HepG2 (cell line): ENCODE results near the gene RIPOR3. TPM values are rescaled to one million over a fixed set of nuclear protein-coding genes. Genes with fewer than 3 reads are reported as not detected.

Experiments
- ATAC-seq: fragments of 200-7000 bp; cut with Tn5 transposase; 3 replicates; pipeline ENCODE4 v1.9.1; 2020; ENCODE audit warnings: mild to moderate bottlenecking, moderate library complexity
- BruUV-seq: library from RNA; stranded (reverse); fragments of 400-500 nt; replicated peaks from 2 replicates; lab custom pipeline; 2021; lab: Mats Ljungman, UMichigan
- CTCF ChIA-PET: fragments of 300-600 bp; formaldehyde crosslinking; extraction: SDS; loops from one replicate; lab custom pipeline; 2021; ENCODE audit warnings: low total read pairs, inconsistent platforms, low intra/inter-chr PET ratio; lab: Yijun Ruan, JAX
- POLR2A ChIA-PET: fragments of 350-600 bp; sonication (Branson Sonifier 250); formaldehyde crosslinking; loops from one replicate; lab custom pipeline; 2020; ENCODE audit warnings: antibody characterized with exemption, inconsistent platforms; lab: Yijun Ruan, JAX
- DNase-seq: peaks from one replicate; pipeline ENCODE4 v3.0.0-alpha.2; 2015; ENCODE audit warnings: low spot score
- FAIRE-seq: peaks from 3 replicates; lab custom pipeline; 2011; peaks lifted over from hg19 to GRCh38; lab: Jason Lieb, UNC
- H2AFZ ChIP-seq: one replicate; pipeline ENCODE4 v1.6.1; 2011; ENCODE audit warnings: low read length, inconsistent platforms
- H3K27ac ChIP-seq: fragments of 300-600 bp; 3 replicates; pipeline ENCODE4 v1.8.0; 2011; ENCODE audit warnings: mixed run types, mild to moderate bottlenecking, mixed read lengths, low read length, inconsistent platforms; ENCODE audit not compliant: insufficient read depth; ENCODE audit errors: extremely low read length
- H3K27me3 ChIP-seq, 2 experiments: fragments of 200-600 bp in 1 of 2; 2 replicates in 1 of 2; 3 replicates in 1 of 2; pipeline versions ENCODE4 v1.6.0 to v1.8.0; 2011; ENCODE audit warnings: low read length in 2 of 2, mild to moderate bottlenecking in 2 of 2, moderate library complexity in 2 of 2, inconsistent platforms in 1 of 2; ENCODE audit not compliant: insufficient read depth in 2 of 2, control insufficient read depth in 1 of 2
- H3K36me3 ChIP-seq, 2 experiments: fragments of 200-600 bp in 1 of 2; replicated peaks in 1 of 2; 2 replicates in 1 of 2; 3 replicates in 1 of 2; pipeline versions ENCODE4 v1.5.1 to v1.8.0; 2011; ENCODE audit warnings: low read length in 2 of 2, inconsistent platforms in 1 of 2; ENCODE audit not compliant: insufficient read depth in 2 of 2, control insufficient read depth in 1 of 2
- H3K4me1 ChIP-seq: 2 replicates; pipeline ENCODE4 v1.5.1; 2012; ENCODE audit warnings: low read length, inconsistent platforms; ENCODE audit not compliant: insufficient read depth
- H3K4me2 ChIP-seq: 2 replicates; pipeline ENCODE4 v1.6.0; 2011; ENCODE audit warnings: low read depth, low read length, inconsistent platforms
- H3K4me3 ChIP-seq, 3 experiments: fragments of 200-600 bp in 1 of 3; sonication (generic), shearing (Covaris generic) in 1 of 3; replicated peaks in 1 of 3; 2 replicates each; pipeline ENCODE4 v1.5.1; 2011 to 2016; ENCODE audit warnings: low read length in 3 of 3, inconsistent platforms in 2 of 3, low read depth in 2 of 3, mild to moderate bottlenecking in 2 of 3, control low read depth in 1 of 3, mixed read lengths in 1 of 3; ENCODE audit not compliant: insufficient read depth in 1 of 3
- H3K79me2 ChIP-seq: one replicate; pipeline ENCODE4 v1.6.1; 2011; ENCODE audit warnings: low read length, inconsistent platforms; ENCODE audit not compliant: insufficient read depth
- H3K9ac ChIP-seq: 2 replicates; pipeline ENCODE4 v1.6.0; 2011; ENCODE audit warnings: mild to moderate bottlenecking, low read depth, low read length, inconsistent platforms; ENCODE audit not compliant: insufficient read depth
- H3K9me3 ChIP-seq: 2 replicates; pipeline ENCODE4 v1.5.1; 2012; ENCODE audit warnings: mild to moderate bottlenecking, low read length
- H4K20me1 ChIP-seq: 2 replicates; pipeline ENCODE4 v1.6.0; 2011; ENCODE audit warnings: inconsistent platforms, mild to moderate bottlenecking, low read length, moderate library complexity; ENCODE audit not compliant: insufficient read depth
- HBP1 ChIP-seq: IDR thresholded peaks from 2 replicates; pipeline ENCODE4 v1.6.1; 2016; ENCODE audit warnings: low read depth, control low read depth
- HIC2 ChIP-seq: sonication (generic); formaldehyde crosslinking; IDR thresholded peaks from 2 replicates; pipeline ENCODE4 v1.9.0; 2022; ENCODE audit warnings: low read depth, missing genetic modification reagents
- ZMAT5 ChIP-seq: sonication (generic); formaldehyde crosslinking; IDR thresholded peaks from 2 replicates; pipeline ENCODE4 v1.5.0; 2020; ENCODE audit warnings: mild to moderate bottlenecking, low read depth, missing genetic modification reagents, borderline replicate concordance
- ZNF124 ChIP-seq: sonication (generic); formaldehyde crosslinking; IDR thresholded peaks from 2 replicates; pipeline ENCODE4 v1.4.0; 2020; ENCODE audit warnings: missing genetic modification reagents
- ZNF367 ChIP-seq: sonication (generic); formaldehyde crosslinking; IDR thresholded peaks from 2 replicates; pipeline ENCODE4 v1.4.0; 2020; ENCODE audit warnings: missing genetic modification reagents, borderline replicate concordance
- ZNF496 ChIP-seq: sonication (generic); formaldehyde crosslinking; IDR thresholded peaks from 2 replicates; pipeline ENCODE4 v1.8.1; 2023; ENCODE audit warnings: mild to moderate bottlenecking, moderate library complexity, missing genetic modification reagents; ENCODE audit not compliant: insufficient replicate concordance
- ZNF563 ChIP-seq: sonication (generic); formaldehyde crosslinking; IDR thresholded peaks from 2 replicates; pipeline ENCODE4 v1.8.0; 2022; ENCODE audit warnings: mild to moderate bottlenecking, moderate library complexity, missing genetic modification reagents
- ZNF564 ChIP-seq: sonication (generic); formaldehyde crosslinking; IDR thresholded peaks from 2 replicates; pipeline ENCODE4 v1.8.1; 2023; ENCODE audit warnings: mild to moderate bottlenecking, missing genetic modification reagents
- WGBS: methylation state at CpG from one replicate; pipeline ENCODE4 v1.1.6; 2017; ENCODE audit warnings: low lambda C conversion rate; 5-methylcytosine and 5-hydroxymethylcytosine counted together
- in situ Hi-C: cut with HindIII; loops from 2 replicates; pipeline ENCODE4 v1.10.0; 2017; ENCODE audit warnings: low pct_unique_long_range_greater_than_20kb; ENCODE audit not compliant: extremely low pct_ligation_motif_present
- intact Hi-C: fragments of 100-400 bp; cut with micrococcal nuclease; formaldehyde crosslinking; loops from one replicate; pipeline ENCODE4 v1.10.0; 2022; ENCODE audit not compliant: unreplicated experiment
- polyA plus RNA-seq, 8 experiments: library from polyadenylated mRNA; depleted of rRNA in 3 of 8; stranded (reverse) in 7 of 8; unstranded in 1 of 8; fragments of >200 nt; fragmentation: Illumina TruSeq in 4 of 8; extraction: Trizol in 4 of 8; gene quantifications; 2 replicates each; pipeline versions ENCODE4 v1.2.1 to v1.2.3, GENCODE V29; 2011 to 2016; ENCODE audit warnings: low read depth in 4 of 8, missing spikeins in 1 of 8, mixed read lengths in 1 of 8; ENCODE audit not compliant: insufficient read depth in 1 of 8
- total RNA-seq, 5 experiments: library from RNA; depleted of rRNA; stranded (reverse); fragments of >200 nt; fragmentation: Illumina TruSeq; extraction: Trizol; gene quantifications; 2 replicates each; pipeline ENCODE4 v1.2.3, GENCODE V29; 2016; ENCODE audit warnings: low read depth in 1 of 5

RIPOR3 gene
- total and polyA plus RNA-seq, 2 of the 13 experiments (the other 11 are each of a cell fraction or from before 2014, with no cell fraction given), result 0.18 TPM; not detected in 1

GRCh38 chr20:50579511-50579910 lies 111.8 kb downstream of the RIPOR3 start:
- in situ Hi-C loops, result loop anchor here (5.0 kb wide), 1 partner anchor 392 kb away; no protein-coding TSS in a partner anchor
- DNase-seq (no peak), ATAC-seq (no peak), FAIRE-seq (no peak)
- POLR2A ChIA-PET, result no interaction called here
- CTCF ChIA-PET, result interaction anchor here (1.0 to 6.2 kb wide), 6 partner anchors 8 to 400 kb away, joined by 3 to 45 read pairs (median 8); partner anchors contain the start of gene CEBPB
- no peaks in the 10 kb centered on the region for H4K20me1 ChIP-seq
- no peaks in the 10 kb centered on the region for H3K79me2 ChIP-seq
- no peak overlapping the region for H3K4me3 ChIP-seq
- H2AFZ ChIP-seq, result no peak overlapping the region
- H3K36me3 ChIP-seq, result peaks cover 60 to 91% of the 10 kb centered on the region in 2 experiments
- H3K4me2 ChIP-seq, result no peak overlapping the region
- H3K4me1 ChIP-seq, result no peaks in the 10 kb centered on the region
- TF ChIP-seq ZNF367 (no peak), ZNF564 (CRISPR knock-in tag) (0 out of 2 replicates have a peak, but pooled peaks have one; percentile 23), HIC2 (CRISPR knock-in tag) (no peak), ZNF563 (CRISPR knock-in tag) (no peak), ZNF496 (CRISPR knock-in tag) (no peak), HBP1 (no peak), ZMAT5 (CRISPR knock-in tag) (no peak), ZNF124 (no peak)
- BruUV-seq, result no TSS peak
- 92% methylated on average over 10 of the region's 10 CpGs for WGBS
- H3K27me3 ChIP-seq, result no peaks in the 10 kb centered on the region
- no peaks in the 10 kb centered on the region for H3K9me3 ChIP-seq
- H3K9ac ChIP-seq, result no peak overlapping the region
- no peak overlapping the region for H3K27ac ChIP-seq
- intact Hi-C loops, result no loop called here
